ENCODE results near the gene ACTRT3.

DNA sequence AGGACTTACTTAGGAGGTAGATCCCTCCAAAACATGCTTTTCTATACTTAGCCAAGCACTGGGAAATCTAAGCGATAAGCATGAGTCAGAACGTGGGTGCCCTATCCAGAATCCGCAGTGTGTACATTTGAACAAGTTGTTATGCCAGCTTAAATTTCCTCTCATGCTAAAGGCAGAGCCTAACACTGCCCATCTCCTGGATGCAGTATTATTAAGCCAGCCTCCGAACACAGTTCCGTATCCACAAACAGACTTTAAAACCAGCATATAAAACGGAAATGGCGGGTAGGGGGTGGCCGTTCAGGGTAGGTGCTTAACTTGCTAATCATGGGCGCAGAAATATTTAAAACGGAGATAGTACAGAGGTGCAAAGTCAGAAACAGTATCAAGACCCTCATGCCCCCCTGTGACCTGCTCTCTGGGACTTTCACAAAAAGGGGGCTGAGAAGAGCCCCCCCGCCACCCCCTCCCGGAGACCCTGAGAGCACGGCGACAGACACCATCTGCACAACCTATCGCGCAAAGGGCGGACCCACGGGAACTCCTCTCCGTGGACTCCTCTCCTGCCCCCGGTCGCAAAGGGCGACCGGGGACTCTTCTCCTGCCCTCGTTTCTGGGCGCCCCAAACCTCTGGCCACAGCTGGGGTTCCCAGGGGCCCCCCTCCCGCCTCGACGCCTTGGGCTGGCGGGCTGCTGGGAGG, 42.4 kb upstream of the ACTRT3 start:
- TF ChIP-seq, protein P1, sequence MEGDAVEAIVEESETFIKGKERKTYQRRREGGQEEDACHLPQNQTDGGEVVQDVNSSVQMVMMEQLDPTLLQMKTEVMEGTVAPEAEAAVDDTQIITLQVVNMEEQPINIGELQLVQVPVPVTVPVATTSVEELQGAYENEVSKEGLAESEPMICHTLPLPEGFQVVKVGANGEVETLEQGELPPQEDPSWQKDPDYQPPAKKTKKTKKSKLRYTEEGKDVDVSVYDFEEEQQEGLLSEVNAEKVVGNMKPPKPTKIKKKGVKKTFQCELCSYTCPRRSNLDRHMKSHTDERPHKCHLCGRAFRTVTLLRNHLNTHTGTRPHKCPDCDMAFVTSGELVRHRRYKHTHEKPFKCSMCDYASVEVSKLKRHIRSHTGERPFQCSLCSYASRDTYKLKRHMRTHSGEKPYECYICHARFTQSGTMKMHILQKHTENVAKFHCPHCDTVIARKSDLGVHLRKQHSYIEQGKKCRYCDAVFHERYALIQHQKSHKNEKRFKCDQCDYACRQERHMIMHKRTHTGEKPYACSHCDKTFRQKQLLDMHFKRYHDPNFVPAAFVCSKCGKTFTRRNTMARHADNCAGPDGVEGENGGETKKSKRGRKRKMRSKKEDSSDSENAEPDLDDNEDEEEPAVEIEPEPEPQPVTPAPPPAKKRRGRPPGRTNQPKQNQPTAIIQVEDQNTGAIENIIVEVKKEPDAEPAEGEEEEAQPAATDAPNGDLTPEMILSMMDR (conservative IDR thresholded peaks at IDR 0.05 in 1 of 2, IDR thresholded peaks at IDR 0.05 in 1 of 2; ENCODE audit: low read depth in 1 of 2, low read length in 2 of 2), result no peak
- no peak for TF ChIP-seq EZH2 (IDR thresholded peaks at IDR 0.05; ENCODE audit: low read length, missing control alignments)

All from fibroblast of lung (primary cell).